ENCODE data around the gene SMARCD3.

DNA sequence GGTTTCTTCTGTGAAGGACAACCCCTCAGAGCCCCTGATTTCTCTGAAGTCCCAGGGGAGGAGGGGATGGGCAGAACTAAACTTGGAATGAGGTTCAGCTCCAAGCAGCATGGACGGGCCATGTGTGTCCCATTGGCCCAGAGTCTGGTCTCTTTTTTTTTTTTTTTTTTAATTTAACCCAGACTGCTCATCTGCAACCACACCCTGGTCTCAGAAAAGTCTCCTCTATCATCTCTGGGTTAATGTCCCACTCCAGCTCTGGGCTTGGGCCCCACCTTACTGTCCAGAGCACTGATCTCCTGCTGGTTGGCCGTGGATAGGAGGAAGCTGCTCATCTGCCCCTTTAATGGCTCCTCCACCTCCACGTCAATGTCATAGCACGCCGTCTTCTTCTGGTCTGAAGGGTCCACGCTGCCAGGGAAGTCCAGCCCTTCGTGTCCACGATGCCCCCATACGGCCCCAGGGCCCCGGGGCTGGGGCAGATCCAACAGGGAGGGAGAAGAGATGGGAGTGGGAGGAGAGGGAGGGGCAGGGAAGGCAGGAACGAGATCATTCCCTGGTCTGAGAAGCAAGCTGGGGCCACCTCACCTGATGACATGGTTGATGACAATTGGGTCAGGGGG, 8.5 kb downstream of the SMARCD3 start:
- TF ChIP-seq, protein P1, sequence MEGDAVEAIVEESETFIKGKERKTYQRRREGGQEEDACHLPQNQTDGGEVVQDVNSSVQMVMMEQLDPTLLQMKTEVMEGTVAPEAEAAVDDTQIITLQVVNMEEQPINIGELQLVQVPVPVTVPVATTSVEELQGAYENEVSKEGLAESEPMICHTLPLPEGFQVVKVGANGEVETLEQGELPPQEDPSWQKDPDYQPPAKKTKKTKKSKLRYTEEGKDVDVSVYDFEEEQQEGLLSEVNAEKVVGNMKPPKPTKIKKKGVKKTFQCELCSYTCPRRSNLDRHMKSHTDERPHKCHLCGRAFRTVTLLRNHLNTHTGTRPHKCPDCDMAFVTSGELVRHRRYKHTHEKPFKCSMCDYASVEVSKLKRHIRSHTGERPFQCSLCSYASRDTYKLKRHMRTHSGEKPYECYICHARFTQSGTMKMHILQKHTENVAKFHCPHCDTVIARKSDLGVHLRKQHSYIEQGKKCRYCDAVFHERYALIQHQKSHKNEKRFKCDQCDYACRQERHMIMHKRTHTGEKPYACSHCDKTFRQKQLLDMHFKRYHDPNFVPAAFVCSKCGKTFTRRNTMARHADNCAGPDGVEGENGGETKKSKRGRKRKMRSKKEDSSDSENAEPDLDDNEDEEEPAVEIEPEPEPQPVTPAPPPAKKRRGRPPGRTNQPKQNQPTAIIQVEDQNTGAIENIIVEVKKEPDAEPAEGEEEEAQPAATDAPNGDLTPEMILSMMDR (conservative IDR thresholded peaks at IDR 0.05): no peak
- TF ChIP-seq ZFX (IDR thresholded peaks at IDR 0.05): no peak

Data from C4-2B (cell line).